ENCODE measurements around the gene FRK.
"Not testable (repeated sequence)": the region's sequence is repeated elsewhere in the genome, so short reads cannot be mapped to it uniquely, and the experiment has no call there.

Gene FRK

DNA sequence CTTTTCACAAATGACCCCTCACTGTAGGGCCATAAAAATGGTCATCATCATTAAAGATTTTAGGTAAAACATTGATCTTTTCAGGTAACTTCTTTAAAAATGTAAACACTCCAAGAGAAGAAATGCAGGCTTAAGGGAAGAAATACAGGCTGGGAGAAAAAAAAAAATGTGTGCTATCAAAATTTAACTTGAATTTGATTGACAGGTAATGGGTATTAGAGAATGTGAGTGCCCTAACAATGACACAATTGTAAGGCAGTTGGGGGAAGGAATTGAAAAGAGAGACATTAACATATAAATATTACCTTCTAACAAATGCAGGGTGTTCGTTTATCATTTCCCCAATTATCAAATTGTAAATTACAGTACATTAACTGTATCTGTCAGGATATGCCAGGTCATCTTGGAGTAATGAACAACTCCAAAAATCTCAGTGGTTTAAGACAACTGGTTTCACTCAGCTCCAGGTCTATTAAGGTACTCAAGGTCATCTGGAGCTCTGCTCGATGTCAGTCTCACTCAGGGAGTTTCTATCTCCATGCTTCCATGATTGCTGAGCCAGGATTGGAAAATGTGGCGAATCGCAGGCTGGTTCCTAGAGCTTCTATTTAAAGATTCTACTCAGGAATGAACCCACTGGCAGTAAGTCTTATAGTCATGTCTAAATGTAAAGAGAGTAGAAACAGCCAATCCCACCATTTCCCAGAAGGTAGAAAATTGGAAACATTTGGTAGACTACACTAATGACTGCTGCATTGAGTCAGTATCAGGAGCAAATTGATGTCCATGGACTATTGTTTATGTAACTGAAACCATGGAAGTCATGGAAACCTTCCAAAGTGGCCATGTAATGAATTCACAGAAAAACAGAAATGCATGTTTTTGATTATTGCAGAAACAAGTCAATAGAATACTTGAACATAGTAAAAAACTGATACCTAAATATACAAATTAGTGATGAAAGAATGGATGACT is 55.6 kb downstream of the FRK start:
- DNase-seq (ENCODE audit: low spot score): no peak

DNA sequence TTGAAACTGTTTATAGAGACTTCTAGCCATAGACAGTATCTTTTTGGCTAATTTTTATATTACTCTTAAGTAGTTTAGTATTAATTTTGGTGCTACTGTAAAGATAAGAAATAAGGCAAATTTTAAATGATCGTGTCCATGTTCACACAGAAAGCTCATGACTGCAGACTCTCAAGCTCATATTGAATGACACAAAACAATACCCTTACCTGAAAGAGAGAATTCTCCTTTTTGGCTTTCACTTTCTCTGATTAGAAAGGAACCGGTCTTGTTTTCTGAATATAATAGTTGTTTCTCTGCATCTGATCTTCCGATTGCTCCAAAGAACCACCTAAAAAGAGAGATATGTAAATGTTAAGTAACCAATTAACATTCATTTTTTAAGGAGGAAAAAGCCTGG is 57.0 kb downstream of the FRK start:
- no peak for DNase-seq (ENCODE audit: low spot score)

DNA sequence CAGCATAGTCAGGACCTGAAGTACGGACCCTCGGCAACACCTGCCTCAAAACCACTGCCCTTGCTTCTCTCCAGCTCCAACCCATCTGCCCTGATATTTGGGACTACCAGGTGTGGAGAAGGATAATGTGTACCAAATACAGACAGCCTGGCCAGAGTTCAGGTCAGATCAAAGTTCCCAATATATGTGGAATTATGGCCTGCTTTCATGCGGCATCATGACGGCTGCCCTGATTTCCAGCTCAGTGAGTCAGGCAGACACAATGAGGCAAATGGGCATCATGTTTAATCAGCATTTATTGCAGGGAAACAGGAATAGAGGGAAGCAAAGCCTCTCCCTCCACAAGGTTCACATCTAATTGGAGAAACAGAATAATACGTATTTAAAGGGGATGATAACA is 57.9 kb downstream of the FRK start:
- no peak for DNase-seq (ENCODE audit: low spot score)

DNA sequence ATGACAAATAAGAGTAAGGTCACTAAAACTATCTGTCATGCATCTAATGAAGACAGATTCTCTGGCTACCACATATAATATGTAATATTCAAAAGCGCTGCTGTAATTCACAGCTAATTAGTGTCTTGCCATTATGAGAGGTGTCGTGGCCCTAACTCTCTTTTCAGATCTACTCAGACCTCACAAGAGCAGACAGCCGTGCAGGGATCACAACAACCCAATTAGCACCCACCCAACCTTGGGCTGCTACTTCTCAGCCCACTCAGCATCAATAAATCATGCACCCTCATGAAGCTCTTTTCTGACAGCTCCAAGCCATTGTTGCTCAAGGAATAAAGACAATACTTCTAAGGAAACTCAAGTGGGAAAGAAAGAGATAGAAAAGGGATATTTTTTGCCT is 61.5 kb downstream of the FRK start:
- DNase-seq (ENCODE audit: low spot score): no peak

DNA sequence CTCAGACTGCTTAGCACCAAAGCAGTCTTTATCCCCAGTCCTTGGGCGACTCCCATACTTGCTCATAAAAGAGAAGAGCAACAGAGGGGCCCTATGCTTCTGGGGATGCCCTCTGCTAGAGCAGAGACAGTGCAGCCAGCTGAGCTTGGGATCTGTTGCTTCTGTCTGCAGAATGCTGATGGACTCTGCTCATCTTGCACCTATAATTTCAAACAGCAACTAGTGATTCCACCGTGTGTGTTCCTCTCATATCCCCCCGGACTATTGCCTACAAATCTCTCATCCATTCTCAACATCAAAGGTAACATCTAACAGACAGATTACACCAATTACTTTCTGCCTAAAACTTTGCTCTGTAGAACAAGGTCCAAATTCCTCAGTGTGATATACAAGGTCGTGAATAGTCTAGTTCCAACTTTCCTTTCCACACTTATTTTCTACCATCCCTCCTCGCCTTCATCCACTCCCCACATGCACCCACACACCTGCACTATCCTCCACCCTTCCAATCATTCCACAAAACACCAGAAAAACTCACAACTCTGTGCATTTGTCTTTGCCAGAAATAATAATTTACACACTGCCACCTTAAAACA is 62.6 kb downstream of the FRK start:
- DNase-seq (ENCODE audit: low spot score): no peak

DNA sequence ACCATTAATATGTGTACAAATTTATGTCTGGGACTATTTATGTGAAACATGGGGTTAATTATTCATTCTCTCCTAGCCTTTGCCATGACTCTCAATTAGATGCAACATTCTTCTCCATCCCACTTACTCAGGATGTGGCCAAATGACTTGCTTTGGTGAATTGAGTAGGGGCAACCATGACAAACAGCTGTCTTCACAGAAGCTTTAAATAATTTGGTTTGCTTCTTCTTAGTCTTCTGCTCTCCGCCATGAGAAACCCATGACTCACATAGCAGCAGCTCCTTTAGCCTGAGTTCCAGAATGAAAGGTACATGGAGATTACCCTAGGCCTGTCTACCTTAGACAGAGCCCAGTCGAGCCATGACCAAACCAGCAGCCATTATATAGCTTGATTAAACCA is 74.7 kb downstream of the FRK start:
- DNase-seq (ENCODE audit: low spot score): no peak

DNA sequence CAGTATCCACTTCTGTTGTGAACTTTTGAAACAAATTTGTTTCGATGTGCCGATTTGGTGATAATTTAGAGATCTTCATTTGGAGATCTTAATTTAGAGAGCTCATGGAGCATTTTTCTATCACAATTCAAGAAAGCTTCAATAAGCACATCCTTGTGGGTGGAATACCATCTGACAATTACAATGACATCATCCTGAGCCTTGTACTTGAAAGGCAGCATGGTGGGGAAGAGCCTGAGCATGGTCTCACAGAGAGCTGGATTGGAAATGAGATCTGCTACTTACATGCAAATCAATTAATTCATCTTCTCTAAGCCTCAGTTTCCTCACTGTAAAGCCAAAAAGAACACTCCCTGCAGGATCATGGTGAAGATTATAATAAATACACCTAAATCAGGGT is 75.9 kb downstream of the FRK start:
- DNase-seq (ENCODE audit: low spot score): no peak

DNA sequence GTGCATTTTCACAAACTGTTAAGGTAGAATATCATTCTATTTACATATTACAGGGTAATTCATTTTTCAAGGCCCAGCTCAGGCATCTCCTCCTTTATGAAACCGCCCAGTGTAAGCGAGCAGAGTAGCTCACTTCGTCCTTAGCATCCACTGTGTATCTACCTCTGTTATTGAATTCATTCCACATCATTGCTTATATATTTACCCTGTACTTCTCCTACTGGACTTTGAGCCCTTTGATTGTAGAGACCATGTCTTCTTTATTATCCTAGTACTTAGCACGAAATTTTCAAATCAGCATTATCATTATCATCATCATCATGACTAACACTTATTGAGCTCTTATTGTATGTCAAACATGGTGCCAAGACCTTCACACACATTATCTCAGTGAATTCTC is 76.7 kb downstream of the FRK start:
- DNase-seq (ENCODE audit: low spot score): no peak

DNA sequence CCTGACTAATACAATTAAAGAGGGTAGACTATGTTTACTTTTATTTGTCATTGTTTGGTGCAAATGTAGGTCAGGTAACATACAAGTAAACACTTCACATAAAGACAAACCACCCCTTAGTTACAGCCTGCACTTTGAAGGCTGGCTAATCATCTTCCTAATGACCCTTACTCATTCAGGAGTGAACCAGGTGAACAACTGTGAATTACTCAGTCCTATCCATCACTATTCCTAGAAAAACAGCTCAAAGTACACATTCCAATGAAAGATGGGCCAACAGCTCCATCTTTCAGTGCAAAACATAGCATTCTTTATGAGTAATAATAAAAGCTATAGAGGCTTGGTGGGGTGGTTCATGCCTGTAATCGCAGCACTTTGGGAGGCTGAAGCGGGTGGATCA is 78.2 kb downstream of the FRK start:
- DNase-seq (ENCODE audit: low spot score): no peak

DNA sequence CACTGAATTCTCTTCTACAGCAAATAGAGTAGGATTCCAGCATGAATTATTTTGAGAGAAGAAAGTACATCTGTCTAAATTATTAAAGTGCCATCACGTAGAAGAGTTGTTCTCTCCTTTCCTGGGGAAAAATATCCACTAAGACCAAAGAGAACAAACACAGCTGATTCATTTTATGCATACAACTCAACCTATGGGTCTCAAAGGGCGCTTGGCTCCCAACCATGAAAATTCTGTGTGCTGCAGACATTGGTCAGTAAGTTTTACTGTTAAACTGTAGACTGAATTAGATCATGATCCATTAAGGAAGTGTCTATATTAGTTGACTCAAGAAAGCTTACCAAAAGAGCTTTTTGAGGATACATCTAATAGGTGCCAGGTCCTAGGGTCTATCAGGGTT is 83.5 kb downstream of the FRK start:
- no peak for DNase-seq (ENCODE audit: low spot score)

DNA sequence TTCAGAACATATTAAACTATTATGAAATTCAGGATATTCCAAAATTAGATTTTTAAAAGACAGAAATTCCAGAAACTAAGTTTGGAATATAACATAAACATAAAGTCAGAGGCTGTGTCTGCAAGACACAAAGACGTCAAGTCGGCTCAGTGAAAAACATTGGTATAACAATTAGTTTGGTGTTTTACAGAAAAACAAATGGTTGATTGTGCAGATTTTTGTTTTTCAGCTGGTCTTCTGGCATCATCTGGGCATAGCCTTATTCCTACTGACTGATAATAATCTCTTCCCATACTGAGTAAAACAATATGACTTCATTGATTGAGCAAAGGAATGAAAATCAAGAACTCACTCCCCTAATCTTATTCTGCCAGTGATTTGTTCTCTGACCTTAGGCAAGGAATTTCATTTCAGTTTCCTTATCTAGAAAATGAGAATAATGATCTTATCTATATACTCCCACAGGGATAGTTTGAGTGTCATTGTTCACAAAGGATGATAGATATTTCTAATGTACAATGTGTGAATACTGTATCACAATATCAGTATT is 84.3 kb downstream of the FRK start:
- DNase-seq (ENCODE audit: low spot score): no peak

DNA sequence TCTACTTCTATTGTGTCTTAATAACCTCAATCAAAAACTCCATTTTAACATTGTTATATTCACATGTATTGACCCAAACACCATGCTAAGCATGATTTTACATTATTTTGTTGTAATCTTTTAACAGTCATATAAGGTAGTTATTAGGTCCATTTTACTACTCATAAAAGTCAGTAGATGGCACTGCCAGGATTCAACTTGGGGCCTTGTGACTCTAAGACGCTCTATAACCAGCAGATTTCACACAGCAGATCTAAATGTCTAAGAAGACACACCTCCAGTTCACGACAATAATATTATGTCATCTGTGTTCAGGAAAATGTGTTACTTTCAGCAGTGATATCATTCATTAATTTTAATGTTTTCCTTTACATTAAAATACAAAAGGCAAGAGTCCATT is 88.0 kb downstream of the FRK start:
- DNase-seq (ENCODE audit: low spot score): peak; percentile 13

DNA sequence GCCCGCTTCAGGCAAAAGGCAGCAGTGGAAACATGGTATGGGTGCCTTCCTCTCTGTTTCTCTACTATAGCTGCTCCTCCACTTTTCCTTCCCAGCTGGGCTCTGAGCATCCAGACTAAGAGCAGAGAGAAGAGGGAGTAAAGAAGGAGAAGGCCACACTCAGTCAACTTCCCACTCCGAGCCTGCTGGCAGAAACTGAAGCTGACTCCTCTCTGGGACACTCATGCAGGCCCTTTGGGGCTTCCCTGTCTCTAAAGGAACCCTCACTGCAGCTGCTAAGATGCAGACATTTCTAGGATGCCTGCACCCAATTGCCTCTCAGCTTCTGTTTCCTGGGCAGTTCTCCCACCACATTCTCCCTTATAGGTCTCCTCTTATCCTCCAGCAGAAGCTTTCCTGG is 88.9 kb downstream of the FRK start:
- DNase-seq (ENCODE audit: low spot score): no peak

DNA sequence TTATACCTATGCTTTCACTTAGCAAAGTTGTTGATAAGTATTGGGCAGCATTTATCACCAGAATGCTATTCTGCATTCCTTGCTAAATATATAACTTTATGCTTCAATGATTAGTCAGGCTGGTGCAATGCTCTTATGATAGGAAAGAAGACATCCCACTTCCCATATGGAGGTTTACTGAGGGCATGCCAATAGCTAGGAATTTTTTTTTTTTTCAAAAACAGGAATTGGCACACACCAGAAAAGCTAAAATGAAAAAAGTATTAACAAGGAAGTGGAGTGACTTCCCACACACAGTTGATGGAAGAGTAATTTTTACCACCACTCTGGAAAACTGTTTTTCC is 90.8 kb downstream of the FRK start:
- no peak for DNase-seq (ENCODE audit: low spot score)

DNA sequence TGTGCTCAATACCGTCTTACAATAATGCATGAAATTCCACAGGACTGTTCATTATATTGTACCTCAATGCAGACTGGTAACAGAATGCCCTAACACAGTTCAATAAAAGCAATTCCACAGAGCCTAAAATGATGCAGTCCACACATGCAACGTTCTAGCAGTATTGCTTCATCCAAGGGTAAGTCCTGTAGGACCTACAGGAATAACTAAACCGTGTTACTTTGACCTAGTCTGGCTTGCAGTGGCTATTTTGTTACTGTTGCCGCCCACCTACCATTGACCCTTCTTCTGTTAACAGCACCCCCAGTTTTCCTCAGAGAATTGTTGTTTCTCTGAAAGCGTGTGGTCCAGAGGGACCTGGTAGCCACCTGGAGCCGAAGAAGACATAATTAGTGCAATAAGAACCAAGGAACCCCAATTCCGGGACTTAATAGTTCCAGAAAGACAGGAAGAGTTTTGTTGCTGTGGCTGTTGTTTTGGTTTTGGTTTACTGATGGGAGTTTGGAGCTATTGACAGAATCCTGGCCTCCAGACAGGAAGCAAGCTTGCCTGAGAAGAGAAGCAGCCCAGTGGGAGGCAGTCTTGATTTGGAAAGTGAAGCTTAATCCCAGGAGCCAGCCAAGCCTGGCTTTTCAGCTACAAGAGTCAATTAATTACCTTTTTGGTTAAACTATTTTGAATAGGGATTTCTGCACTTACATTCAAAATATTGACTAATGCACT is 91.3 kb downstream of the FRK start:
- no peak for DNase-seq (ENCODE audit: low spot score)

DNA sequence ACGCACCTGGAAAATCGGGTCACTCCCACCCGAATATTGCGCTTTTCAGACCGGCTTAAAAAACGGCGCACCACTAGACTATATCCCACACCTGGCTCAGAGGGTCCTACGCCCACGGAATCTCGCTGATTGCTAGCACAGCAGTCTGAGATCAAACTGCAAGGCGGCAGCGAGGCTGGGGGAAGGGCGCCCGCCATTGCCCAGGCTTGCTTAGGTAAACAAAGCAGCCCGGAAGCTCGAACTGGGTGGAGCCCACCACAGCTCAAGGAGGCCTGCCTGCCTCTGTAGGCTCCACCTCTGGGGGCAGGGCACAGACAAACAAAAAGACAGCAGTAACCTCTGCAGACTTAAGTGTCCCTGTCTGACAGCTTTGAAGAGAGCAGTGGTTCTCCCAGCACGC is 100.4 kb downstream of the FRK start:
- not testable (repeated sequence) for DNase-seq (ENCODE audit: low spot score)

DNA sequence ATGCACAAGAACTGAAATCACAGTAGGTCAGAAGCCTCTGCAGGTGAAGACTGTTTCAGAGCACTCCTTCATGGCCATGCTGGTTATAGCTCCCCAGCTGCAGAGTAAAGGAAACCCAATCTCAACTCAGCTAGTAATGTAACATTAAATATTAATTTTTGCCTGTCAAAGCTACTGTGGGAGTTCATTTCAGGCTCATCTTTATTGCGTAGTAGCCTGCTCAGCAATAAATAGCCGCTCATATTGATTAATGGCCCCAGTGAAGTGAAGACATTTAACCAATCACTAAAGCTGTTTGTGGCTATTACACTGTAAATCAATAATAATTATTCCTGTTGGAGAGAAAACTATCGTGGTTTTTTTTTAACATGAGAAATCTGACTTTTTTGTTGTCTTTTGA is 101.7 kb downstream of the FRK start:
- DNase-seq (ENCODE audit: low spot score): no peak

DNA sequence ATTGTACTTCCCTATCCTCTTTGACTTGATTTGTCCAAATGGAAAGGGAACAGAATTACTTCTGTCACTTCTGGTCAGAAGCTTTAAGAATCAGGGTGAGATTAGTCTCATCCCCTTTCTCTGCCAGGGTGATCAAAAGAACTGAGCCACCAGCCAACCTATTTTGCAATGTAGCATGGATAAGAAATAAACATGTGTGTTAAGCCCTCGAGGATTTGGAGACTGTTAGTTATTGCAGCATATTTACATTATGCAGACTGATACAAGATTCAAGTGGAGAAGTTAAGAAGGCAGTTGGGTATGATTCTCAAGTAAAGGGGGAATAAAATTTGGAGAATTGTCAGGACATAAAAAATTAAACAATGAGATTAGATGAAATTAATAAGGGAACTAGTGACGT is 106.0 kb downstream of the FRK start:
- no peak for DNase-seq (ENCODE audit: low spot score)

DNA sequence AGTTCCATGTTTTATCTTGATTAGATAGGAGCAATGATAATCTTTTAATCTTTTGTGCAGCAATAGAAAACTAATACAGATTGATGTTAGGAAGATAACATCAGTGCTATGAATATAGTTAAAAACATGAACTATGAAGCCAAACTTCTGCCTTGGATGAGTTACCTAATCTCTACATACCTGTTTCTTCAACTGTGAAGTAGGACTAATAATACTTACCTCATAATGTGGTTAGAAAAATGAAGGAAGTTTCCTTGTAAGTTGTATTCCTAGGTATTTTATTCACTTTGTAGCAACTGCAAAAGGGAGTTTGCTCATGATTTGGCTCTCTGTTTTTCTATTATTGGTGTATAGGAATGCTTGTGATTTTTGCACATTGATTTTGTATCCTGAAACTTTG is 111.9 kb downstream of the FRK start:
- DNase-seq (ENCODE audit: low spot score): no peak

DNA sequence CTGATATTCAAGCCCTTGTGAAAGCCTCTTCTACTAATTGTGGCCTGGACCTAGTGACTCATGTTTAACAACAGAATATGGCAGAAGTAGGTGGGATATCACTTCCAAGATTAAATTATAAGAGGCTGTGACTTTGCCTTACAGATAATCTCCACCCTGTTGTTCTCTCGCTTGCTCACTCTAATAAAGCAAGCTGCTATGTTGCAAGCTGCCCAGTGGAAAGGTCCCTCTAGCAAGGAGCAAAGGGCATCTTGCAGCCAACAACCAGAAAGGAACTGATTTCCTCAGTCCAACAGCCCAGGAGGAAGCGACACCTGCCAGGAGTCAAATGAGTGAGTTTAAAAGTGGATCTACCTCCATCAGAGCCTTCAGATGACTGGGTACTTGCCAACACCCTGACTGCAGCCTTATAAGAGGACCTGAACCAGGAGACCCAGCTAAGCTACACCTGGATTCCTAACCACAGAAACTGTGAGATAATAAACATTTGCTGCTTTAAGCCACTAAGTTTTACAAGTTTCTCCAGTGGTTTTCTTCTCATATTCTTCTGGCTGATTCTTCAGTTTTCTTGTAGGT is 112.6 kb downstream of the FRK start:
- no peak for DNase-seq (ENCODE audit: low spot score)

DNA sequence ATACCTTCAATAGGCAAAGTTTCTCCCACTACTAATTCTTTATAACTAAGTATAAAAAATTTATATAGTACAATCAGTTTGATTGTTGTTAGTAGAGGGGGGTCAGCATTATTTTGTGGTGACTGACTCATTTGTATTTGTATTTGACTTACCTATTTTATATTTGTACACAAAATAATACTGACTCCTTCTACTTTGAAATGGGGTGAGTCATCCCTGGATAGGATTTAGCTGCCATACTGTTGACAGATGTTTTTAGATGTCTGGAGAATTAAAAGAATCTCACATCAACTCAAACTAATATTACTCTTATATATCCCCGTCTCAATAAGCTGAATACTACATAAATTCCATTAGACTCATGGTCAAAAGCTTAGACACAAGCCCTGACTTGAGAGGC is 114.9 kb downstream of the FRK start:
- no peak for DNase-seq (ENCODE audit: low spot score)

DNA sequence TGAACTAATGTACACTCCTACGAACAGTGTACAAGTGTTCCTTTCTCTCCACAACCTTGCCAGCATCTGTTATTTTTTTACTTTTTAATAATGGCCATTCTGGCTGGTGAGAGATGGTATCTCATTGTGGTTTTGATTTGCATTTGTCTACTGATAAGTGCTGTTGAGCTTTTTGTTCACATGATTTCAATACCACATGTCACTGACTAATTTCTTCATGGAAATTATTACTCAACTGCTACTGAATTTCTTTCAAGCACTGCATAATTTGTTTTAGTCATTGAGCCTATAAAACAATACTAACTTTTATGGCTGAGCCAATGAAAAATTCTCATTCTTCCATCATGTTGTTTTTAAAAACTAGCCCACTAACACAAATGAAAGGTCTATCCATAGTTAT is 115.4 kb downstream of the FRK start:
- no peak for DNase-seq (ENCODE audit: low spot score)

DNA sequence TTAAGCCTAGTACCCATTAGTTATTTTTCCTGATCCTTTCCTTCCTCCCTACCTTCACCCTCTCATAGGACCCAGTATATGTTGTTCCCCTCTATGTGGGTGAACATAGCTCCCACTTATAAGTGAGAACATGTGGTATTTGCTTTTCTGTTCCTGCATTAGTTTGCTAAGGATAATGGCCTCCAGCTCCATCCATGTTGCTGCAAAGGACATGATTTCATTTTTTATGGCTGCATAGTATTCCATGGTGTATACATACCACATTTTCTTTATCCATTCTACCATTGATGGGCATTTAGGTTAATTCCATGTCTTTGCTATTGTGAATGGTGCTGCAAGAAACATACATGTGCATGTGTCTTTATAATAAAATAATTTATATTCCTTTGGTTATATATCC is 115.9 kb downstream of the FRK start:
- DNase-seq (ENCODE audit: low spot score): not testable (repeated sequence)
